ENCODE data around the gene CTDSP2.
"Not testable (repeated sequence)": the region's sequence is repeated elsewhere in the genome, so short reads cannot be mapped to it uniquely, and the experiment has no call there.

Gene CTDSP2

DNA sequence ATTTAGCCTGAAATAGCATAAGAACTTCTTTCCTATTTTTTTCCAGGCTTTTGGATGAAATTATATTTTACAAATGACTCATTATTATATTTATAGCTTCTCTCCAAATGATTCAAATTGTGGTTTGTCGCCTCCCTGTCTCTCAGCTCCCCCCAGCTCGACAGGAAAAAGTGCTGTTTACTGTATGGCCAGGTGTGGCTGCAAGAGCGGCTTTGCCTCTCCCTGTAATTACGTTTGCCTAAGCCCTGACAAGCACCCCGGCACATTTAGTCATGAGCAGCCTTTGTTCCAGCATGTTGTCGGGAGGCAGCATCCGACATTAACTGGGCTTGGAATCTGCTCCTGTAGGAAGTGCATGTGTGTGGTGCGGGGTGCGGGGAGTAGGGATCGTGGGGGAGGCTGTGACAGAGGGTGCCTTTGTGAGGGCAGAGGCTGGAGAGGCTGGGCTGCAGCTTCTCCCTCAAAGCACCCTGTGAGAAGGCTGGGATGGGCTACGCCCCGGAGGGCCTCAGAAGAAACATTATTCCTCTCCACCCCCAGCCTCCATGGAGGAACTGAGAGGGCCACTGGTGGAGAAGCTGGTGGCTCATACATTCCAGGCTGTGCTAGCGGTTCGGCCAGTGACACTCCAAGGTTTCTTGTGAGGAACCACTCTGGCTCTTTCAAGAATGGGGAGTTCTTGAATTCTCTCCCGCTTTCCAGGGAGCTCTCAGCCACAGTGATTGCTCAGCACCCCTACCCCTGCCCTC, 42.1 kb upstream of the CTDSP2 start:
- TF ChIP-seq, protein P1, sequence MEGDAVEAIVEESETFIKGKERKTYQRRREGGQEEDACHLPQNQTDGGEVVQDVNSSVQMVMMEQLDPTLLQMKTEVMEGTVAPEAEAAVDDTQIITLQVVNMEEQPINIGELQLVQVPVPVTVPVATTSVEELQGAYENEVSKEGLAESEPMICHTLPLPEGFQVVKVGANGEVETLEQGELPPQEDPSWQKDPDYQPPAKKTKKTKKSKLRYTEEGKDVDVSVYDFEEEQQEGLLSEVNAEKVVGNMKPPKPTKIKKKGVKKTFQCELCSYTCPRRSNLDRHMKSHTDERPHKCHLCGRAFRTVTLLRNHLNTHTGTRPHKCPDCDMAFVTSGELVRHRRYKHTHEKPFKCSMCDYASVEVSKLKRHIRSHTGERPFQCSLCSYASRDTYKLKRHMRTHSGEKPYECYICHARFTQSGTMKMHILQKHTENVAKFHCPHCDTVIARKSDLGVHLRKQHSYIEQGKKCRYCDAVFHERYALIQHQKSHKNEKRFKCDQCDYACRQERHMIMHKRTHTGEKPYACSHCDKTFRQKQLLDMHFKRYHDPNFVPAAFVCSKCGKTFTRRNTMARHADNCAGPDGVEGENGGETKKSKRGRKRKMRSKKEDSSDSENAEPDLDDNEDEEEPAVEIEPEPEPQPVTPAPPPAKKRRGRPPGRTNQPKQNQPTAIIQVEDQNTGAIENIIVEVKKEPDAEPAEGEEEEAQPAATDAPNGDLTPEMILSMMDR (IDR thresholded peaks at IDR 0.05; ENCODE audit: low read depth, low read length): no peak
- Histone ChIP-seq H3K27me3 (ENCODE audit: insufficient read depth, low read depth, severe bottlenecking) (no peaks in the 10 kb centered on the region), H3K9me3 (ENCODE audit: severe bottlenecking) (peaks cover 3% of the 10 kb centered on the region), H3K36me3 (no peaks in the 10 kb centered on the region), H3K27ac (peak overlapping the region; percentile 72), H3K4me3 (ENCODE audit: low read depth, low read length) (peak overlapping the region; percentile 23; the same call in 1 of the 2 replicates)
- DNase-seq: peak; percentile 77

DNA sequence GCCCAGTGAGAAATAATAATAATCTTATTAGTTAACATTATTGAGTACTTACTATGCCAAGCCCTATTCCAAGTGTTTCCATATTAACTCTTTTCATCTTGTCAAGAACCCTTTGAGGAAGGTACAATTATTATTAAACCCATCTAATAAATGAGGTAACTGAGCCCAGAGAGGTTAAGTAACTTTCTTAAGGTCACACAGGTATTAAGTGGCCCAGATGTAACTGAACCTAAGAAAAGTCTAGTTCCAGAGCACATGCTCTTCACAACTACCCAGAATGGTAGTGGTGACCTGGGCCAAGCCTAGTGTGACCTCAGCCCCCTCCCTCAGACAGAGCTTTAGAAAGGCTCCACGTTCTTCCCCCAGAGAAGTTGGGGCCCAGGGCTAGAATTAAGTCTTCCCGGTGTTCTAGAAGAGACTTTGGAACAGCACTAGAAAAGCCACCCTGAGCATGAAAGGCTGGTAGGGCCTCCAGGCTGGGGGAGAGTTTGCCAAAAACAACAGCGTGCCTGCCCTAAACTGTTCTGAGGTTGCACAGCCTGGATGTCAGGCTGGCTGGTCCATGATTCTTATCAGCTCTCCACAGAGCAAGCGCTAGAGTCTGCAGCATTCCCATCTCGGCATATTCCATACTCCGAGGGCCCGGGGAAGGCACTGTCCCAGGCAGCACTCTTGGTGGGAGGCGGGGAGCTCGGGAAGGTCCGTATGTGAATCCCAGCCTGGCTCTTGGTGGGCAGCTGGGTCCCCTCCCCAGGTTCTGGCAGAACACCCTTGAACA, 41.3 kb upstream of the CTDSP2 start:
- H3K36me3 ChIP-seq: no peaks in the 10 kb centered on the region
- no peaks in the 10 kb centered on the region for H3K27me3 ChIP-seq (ENCODE audit: insufficient read depth, low read depth, severe bottlenecking)
- TF ChIP-seq, protein P1 (IDR thresholded peaks at IDR 0.05; ENCODE audit: low read depth, low read length): no peak
- DNase-seq: peak; percentile 31
- peak overlapping the region; percentile 72 for H3K27ac ChIP-seq
- H3K4me3 ChIP-seq (ENCODE audit: low read depth, low read length): no peak overlapping the region; the same call in 1 of the 2 replicates
- H3K9me3 ChIP-seq (ENCODE audit: severe bottlenecking): peaks cover 3% of the 10 kb centered on the region

DNA sequence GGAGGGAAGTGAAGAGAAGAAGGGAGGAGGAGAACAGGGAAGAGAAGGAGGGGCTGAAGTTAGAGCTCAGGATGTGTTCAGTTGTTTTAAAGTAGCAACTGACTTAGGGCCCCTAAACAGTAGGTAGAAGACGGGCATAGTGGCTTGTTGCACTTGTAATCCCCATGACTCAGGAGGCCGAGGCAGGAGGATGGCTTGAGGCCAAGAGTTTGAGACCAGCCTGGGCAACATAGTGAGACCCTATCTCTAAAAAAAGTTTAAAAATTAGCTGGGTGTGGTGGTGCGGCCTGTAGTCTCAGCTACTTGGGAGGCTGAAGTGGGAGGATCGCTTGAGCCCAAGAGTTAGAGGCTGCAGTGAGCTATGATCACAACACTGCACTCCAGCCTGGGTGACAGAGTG, 40.4 kb upstream of the CTDSP2 start:
- H3K9me3 ChIP-seq (ENCODE audit: severe bottlenecking); H3K27me3 ChIP-seq (ENCODE audit: insufficient read depth, low read depth, severe bottlenecking); H3K36me3 ChIP-seq; DNase-seq; H3K27ac ChIP-seq; H3K4me3 ChIP-seq (ENCODE audit: low read depth, low read length): not testable (repeated sequence)

DNA sequence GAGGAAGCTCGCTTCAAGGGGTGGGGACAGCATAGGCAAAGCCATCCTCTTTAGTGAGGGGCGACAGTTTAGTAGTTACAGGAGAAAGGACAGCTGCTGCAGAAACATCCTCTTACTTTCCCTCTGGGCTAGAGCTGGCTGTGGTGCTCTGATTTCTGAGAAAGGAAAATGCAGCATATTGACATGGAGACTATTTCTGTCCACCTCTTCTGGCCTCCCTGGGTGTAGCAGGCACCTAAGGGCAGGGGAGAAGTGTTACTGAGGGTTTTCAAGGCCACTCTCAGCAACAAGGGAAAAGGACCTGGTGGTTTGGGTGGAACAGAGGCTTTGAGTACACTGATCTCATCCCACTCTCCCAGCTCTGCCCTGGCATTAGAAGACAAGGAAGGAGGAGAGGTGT, 40.0 kb upstream of the CTDSP2 start:
- no peak overlapping the region for H3K4me3 ChIP-seq (ENCODE audit: low read depth, low read length)
- DNase-seq: no peak
- TF ChIP-seq, protein P1 (IDR thresholded peaks at IDR 0.05; ENCODE audit: low read depth, low read length): no peak
- H3K27me3 ChIP-seq (ENCODE audit: insufficient read depth, low read depth, severe bottlenecking): no peaks in the 10 kb centered on the region
- no peak overlapping the region for H3K27ac ChIP-seq
- peaks cover 3% of the 10 kb centered on the region for H3K9me3 ChIP-seq (ENCODE audit: severe bottlenecking)
- no peaks in the 10 kb centered on the region for H3K36me3 ChIP-seq

DNA sequence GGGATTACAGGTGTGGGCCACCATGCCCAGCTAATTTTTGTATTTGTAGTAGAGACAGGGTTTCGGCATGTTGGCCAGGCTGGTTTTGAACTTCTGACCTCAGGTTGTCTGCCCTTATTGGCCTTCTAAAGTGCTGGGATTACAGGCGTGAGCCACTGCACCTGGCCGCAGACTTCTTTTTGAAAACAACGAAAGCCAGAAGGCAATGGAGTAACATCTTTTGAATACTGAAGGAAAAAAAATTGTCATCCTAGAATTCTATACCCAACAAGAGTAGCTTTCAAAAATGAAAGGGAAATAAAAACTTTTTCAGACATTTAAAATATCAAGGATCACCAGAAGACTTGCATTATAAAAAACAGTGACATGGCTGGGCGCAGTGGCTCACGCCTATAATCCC, 38.7 kb upstream of the CTDSP2 start:
- H3K36me3 ChIP-seq: no peaks in the 10 kb centered on the region
- H3K9me3 ChIP-seq (ENCODE audit: severe bottlenecking): peaks cover 3% of the 10 kb centered on the region
- DNase-seq: no peak
- no peak overlapping the region for H3K27ac ChIP-seq
- no peaks in the 10 kb centered on the region for H3K27me3 ChIP-seq (ENCODE audit: insufficient read depth, low read depth, severe bottlenecking)
- TF ChIP-seq, protein P1 (IDR thresholded peaks at IDR 0.05; ENCODE audit: low read depth, low read length): no peak
- H3K4me3 ChIP-seq (ENCODE audit: low read depth, low read length): no peak overlapping the region

DNA sequence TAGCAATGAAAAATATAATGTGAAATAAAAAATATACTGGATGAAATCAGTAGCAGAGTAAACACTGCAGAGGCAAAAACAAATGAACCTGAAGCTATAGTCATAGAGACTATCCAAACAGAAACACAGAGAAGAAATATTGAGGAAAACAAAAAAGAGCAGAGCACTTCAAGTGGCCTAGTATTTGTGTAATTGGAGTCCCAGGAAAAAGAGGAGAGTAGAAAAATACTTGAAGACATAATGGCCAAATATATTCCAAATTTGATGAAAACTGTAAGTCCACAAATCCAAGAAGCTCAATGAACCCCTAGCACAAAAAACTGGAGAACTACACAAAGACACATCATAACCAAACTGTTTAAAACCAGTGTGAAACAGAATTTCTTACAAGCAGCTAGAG, 37.2 kb upstream of the CTDSP2 start:
- TF ChIP-seq, protein P1 (IDR thresholded peaks at IDR 0.05; ENCODE audit: low read depth, low read length): no peak
- Histone ChIP-seq H3K36me3 (no peaks in the 10 kb centered on the region), H3K27me3 (ENCODE audit: insufficient read depth, low read depth, severe bottlenecking) (no peaks in the 10 kb centered on the region), H3K4me3 (ENCODE audit: low read depth, low read length) (no peak overlapping the region), H3K9me3 (ENCODE audit: severe bottlenecking) (peaks cover 3% of the 10 kb centered on the region), H3K27ac (no peak overlapping the region)
- DNase-seq: no peak
